HEK293 (cell line): ENCODE measurements around the gene DAND5.

Experiments used
- CTCF ChIA-PET: fragments of 350-600 bp; formaldehyde crosslinking; extraction: SDS; loops from one replicate; lab custom pipeline; 2021; ENCODE audit warnings: antibody characterized with exemption; lab: Yijun Ruan, JAX
- POLR2A ChIA-PET: fragments of 300-600 bp; formaldehyde crosslinking; extraction: SDS; loops from one replicate; lab custom pipeline; 2020; ENCODE audit warnings: antibody characterized with exemption, inconsistent platforms; lab: Yijun Ruan, JAX
- H3K27ac ChIP-seq: fragments of 200-500 bp; sonication (Bioruptor generic); 2 replicates; pipeline ENCODE4 v1.5.1; 2014; ENCODE audit warnings: low read depth, low read length, control low read depth, inconsistent platforms; ENCODE audit errors: extremely low read depth
- H3K36me3 ChIP-seq, 2 experiments: fragments of 200-500 bp in 1 of 2; sonication (Bioruptor generic) in 1 of 2; 1 replicate in 1 of 2; 2 replicates in 1 of 2; pipeline ENCODE4 v1.5.1; 2014 to 2017; ENCODE audit warnings: inconsistent platforms in 2 of 2, low read length in 2 of 2; ENCODE audit not compliant: control insufficient read depth in 2 of 2, insufficient read depth in 1 of 2
- H3K4me1 ChIP-seq: fragments of 200-500 bp; sonication (Bioruptor generic); 2 replicates; pipeline ENCODE4 v1.5.1; 2014; ENCODE audit warnings: mild to moderate bottlenecking, low read length, inconsistent platforms; ENCODE audit not compliant: control insufficient read depth, insufficient read depth
- H3K4me3 ChIP-seq: 2 replicates; pipeline ENCODE4 v1.5.1; 2011; ENCODE audit warnings: low read depth, mild to moderate bottlenecking, control low read depth, low read length, moderate library complexity
- H3K9me3 ChIP-seq: fragments of 200-500 bp; sonication (Bioruptor generic); 2 replicates; pipeline ENCODE4 v1.5.1; 2014; ENCODE audit warnings: low read depth, low read length, inconsistent platforms; ENCODE audit not compliant: control insufficient read depth, insufficient read depth
- ATF2 ChIP-seq: fragments of 450-650 bp; formaldehyde crosslinking; IDR thresholded peaks from 2 replicates; pipeline ENCODE4 v1.5.1; 2016; ENCODE audit warnings: missing biosample characterization, missing genetic modification characterization, low read depth
- HIC1 ChIP-seq: fragments of 450-650 bp; formaldehyde crosslinking; IDR thresholded peaks from 2 replicates; pipeline ENCODE4 v1.5.1; 2016; ENCODE audit warnings: missing biosample characterization, missing genetic modification characterization
- HOXA7 ChIP-seq: sonication (generic); formaldehyde crosslinking; IDR thresholded peaks from 2 replicates; pipeline ENCODE4 v1.8.1; 2022; ENCODE audit warnings: missing genetic modification reagents, borderline replicate concordance
- HOXC10 ChIP-seq: sonication (generic); formaldehyde crosslinking; IDR thresholded peaks from 2 replicates; pipeline ENCODE4 v1.8.1; 2023; ENCODE audit warnings: mild to moderate bottlenecking, missing genetic modification reagents
- KLF7 ChIP-seq: fragments of 450-650 bp; formaldehyde crosslinking; IDR thresholded peaks from 2 replicates; pipeline ENCODE4 v1.5.1; 2016; ENCODE audit warnings: missing biosample characterization, missing genetic modification characterization, borderline replicate concordance
- KLF8 ChIP-seq: fragments of 450-650 bp; formaldehyde crosslinking; IDR thresholded peaks from 2 replicates; pipeline ENCODE4 v1.5.1; 2016; ENCODE audit warnings: missing biosample characterization, missing genetic modification characterization
- MYNN ChIP-seq: fragments of 450-650 bp; formaldehyde crosslinking; IDR thresholded peaks from 2 replicates; pipeline ENCODE4 v1.5.1; 2016; ENCODE audit warnings: missing biosample characterization, missing genetic modification characterization, borderline replicate concordance
- PATZ1 ChIP-seq: fragments of 450-650 bp; formaldehyde crosslinking; IDR thresholded peaks from 2 replicates; pipeline ENCODE4 v1.5.1; 2016; ENCODE audit warnings: missing biosample characterization, missing genetic modification characterization
- SALL2 ChIP-seq: fragments of 450-650 bp; formaldehyde crosslinking; IDR thresholded peaks from 2 replicates; pipeline ENCODE4 v1.5.0; 2017; ENCODE audit warnings: missing biosample characterization, mild to moderate bottlenecking, missing genetic modification characterization, borderline replicate concordance
- SCRT1 ChIP-seq: fragments of 450-650 bp; formaldehyde crosslinking; IDR thresholded peaks from 2 replicates; pipeline ENCODE4 v1.5.1; 2016; ENCODE audit warnings: missing biosample characterization, missing genetic modification characterization, borderline replicate concordance
- SETDB1 ChIP-seq: IDR thresholded peaks from one replicate; pipeline ENCODE4 v1.6.1; 2017; ENCODE audit warnings: mild to moderate bottlenecking, low read length, moderate library complexity, mixed read lengths; ENCODE audit not compliant: insufficient read length
- ZFP3 ChIP-seq: fragments of 450-650 bp; formaldehyde crosslinking; IDR thresholded peaks from 2 replicates; pipeline ENCODE4 v1.5.1; 2016; ENCODE audit warnings: low read depth, missing biosample characterization, missing genetic modification characterization
- ZNF10 ChIP-seq: fragments of 450-650 bp; formaldehyde crosslinking; IDR thresholded peaks from 2 replicates; pipeline ENCODE4 v1.5.1; 2017; ENCODE audit warnings: missing biosample characterization, missing genetic modification characterization
- ZNF138 ChIP-seq: fragments of 450-650 bp; formaldehyde crosslinking; IDR thresholded peaks from 2 replicates; pipeline ENCODE4 v1.5.1; 2016; ENCODE audit warnings: missing biosample characterization, missing genetic modification characterization, borderline replicate concordance
- ZNF202 ChIP-seq: fragments of 450-650 bp; formaldehyde crosslinking; IDR thresholded peaks from 2 replicates; pipeline ENCODE4 v1.5.1; 2016; ENCODE audit warnings: missing biosample characterization, missing genetic modification characterization, borderline replicate concordance
- ZNF404 ChIP-seq: fragments of 450-650 bp; formaldehyde crosslinking; IDR thresholded peaks from 2 replicates; pipeline ENCODE4 v1.5.1; 2017; ENCODE audit warnings: missing biosample characterization, missing genetic modification characterization
- ZNF48 ChIP-seq: fragments of 450-650 bp; formaldehyde crosslinking; IDR thresholded peaks from 2 replicates; pipeline ENCODE4 v1.5.1; 2016; ENCODE audit warnings: missing biosample characterization, missing genetic modification characterization
- ZNF558 ChIP-seq: fragments of 450-650 bp; formaldehyde crosslinking; IDR thresholded peaks from 2 replicates; pipeline ENCODE4 v1.5.1; 2016; ENCODE audit warnings: missing biosample characterization, missing genetic modification characterization
- ZNF623 ChIP-seq: fragments of 450-650 bp; formaldehyde crosslinking; IDR thresholded peaks from 2 replicates; pipeline ENCODE4 v1.5.1; 2016; ENCODE audit warnings: missing biosample characterization, missing genetic modification characterization
- ZNF777 ChIP-seq: fragments of 450-650 bp; formaldehyde crosslinking; IDR thresholded peaks from 2 replicates; pipeline ENCODE4 v1.5.1; 2017; ENCODE audit warnings: missing biosample characterization, missing genetic modification characterization, borderline replicate concordance
- ZSCAN23 ChIP-seq: fragments of 450-650 bp; formaldehyde crosslinking; IDR thresholded peaks from 2 replicates; pipeline ENCODE4 v1.5.1; 2016; ENCODE audit warnings: missing biosample characterization, missing genetic modification characterization
- TF ChIP-seq, protein P1 (sequence below): fragments of 450-650 bp; formaldehyde crosslinking; conservative IDR thresholded peaks from 2 replicates; pipeline ENCODE4 v1.5.1; 2016; ENCODE audit warnings: low read depth, missing biosample characterization, missing genetic modification characterization

DAND5 gene

GRCh38 chr19:12995596-12996405 lies 26.4 kb downstream of the DAND5 start (continued):
- no peak for TF ChIP-seq ZNF48 (tag by site-specific recombination)
- peak; percentile 80 for TF ChIP-seq HIC1 (tag by site-specific recombination)
- TF ChIP-seq KLF8 (tag by site-specific recombination) = peak; percentile 58; the same call in 1 of the 2 replicates
- TF ChIP-seq, all 188 proteins: peak for 16

- TF ChIP-seq ZNF404 (tag by site-specific recombination) (no peak), SETDB1 (no peak), ZNF623 (tag by site-specific recombination) (no peak), ZNF558 (no peak), SALL2 (tag by site-specific recombination) (no peak), ZNF202 (tag by site-specific recombination) (no peak), KLF7 (tag by site-specific recombination) (no peak), SCRT1 (tag by site-specific recombination) (no peak), PATZ1 (tag by site-specific recombination) (no peak), MYNN (tag by site-specific recombination) (no peak), ZNF138 (tag by site-specific recombination) (no peak), ZSCAN23 (no peak), HOXA7 (CRISPR knock-in tag) (no peak), ATF2 (no peak), ZNF10 (tag by site-specific recombination) (no peak), ZFP3 (tag by site-specific recombination) (no peak), HOXC10 (CRISPR knock-in tag) (no peak), ZNF777 (no peak)
- TF ChIP-seq, protein P1, sequence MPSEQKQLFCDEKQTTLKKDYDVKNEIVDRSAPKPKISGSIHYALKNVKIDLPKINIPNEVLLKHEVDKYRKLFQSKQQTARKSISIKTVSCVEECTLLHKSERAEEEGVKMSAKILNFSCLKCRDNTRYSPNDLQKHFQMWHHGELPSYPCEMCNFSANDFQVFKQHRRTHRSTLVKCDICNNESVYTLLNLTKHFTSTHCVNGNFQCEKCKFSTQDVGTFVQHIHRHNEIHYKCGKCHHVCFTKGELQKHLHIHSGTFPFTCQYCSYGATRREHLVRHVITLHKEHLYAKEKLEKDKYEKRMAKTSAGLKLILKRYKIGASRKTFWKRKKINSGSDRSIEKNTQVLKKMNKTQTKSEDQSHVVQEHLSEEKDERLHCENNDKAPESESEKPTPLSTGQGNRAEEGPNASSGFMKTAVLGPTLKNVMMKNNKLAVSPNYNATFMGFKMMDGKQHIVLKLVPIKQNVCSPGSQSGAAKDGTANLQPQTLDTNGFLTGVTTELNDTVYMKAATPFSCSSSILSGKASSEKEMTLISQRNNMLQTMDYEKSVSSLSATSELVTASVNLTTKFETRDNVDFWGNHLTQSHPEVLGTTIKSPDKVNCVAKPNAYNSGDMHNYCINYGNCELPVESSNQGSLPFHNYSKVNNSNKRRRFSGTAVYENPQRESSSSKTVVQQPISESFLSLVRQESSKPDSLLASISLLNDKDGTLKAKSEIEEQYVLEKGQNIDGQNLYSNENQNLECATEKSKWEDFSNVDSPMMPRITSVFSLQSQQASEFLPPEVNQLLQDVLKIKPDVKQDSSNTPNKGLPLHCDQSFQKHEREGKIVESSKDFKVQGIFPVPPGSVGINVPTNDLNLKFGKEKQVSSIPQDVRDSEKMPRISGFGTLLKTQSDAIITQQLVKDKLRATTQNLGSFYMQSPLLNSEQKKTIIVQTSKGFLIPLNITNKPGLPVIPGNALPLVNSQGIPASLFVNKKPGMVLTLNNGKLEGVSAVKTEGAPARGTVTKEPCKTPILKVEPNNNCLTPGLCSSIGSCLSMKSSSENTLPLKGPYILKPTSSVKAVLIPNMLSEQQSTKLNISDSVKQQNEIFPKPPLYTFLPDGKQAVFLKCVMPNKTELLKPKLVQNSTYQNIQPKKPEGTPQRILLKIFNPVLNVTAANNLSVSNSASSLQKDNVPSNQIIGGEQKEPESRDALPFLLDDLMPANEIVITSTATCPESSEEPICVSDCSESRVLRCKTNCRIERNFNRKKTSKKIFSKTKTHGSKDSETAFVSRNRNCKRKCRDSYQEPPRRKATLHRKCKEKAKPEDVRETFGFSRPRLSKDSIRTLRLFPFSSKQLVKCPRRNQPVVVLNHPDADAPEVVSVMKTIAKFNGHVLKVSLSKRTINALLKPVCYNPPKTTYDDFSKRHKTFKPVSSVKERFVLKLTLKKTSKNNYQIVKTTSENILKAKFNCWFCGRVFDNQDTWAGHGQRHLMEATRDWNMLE (tag by site-specific recombination) = no peak
- Histone ChIP-seq H3K27ac (peak overlapping the region; percentile 70; the same call in 1 of the 2 replicates), H3K4me1 (no peaks in the 10 kb centered on the region), H3K36me3 (peaks cover 0 to 6% of the 10 kb centered on the region in 2 experiments; a peak in 1 of 3 replicates), H3K4me3 (peak overlapping the region; percentile 51), H3K9me3 (no peaks in the 10 kb centered on the region)
- POLR2A ChIA-PET = no interaction called here
- CTCF ChIA-PET = interaction anchor here (2.5 kb wide), 1 partner anchor 65 kb away, joined by 11 read pairs; no protein-coding TSS in a partner anchor
These were observed 27.2 kb downstream of the DAND5 start for GRCh38 chr19:12996406-12997094.
